RWPE1 (cell line): ENCODE measurements around the gene ERICH6.
"Not testable (repeated sequence)": the region's sequence is repeated elsewhere in the genome, so short reads cannot be mapped to it uniquely, and the experiment has no call there.

ENCODE experiments used
- CTCF ChIA-PET: fragments of 350-600 bp; sonication (Branson Sonifier 250); formaldehyde crosslinking; extraction: SDS; loops from one replicate; lab custom pipeline; 2021; lab: Yijun Ruan, JAX
- POLR2A ChIA-PET: fragments of 400-600 bp; formaldehyde crosslinking; extraction: SDS; loops from one replicate; lab custom pipeline; 2020; ENCODE audit warnings: antibody characterized with exemption; ENCODE audit not compliant: low non-redundant PET; lab: Yijun Ruan, JAX
- DNase-seq: peaks from one replicate; pipeline ENCODE4 v3.0.0; 2012; ENCODE audit warnings: low spot score
- H3K27ac ChIP-seq: fragments of 450-650 bp; 2 replicates; pipeline ENCODE4 v1.5.1; 2017
- CTCF ChIP-seq: fragments of 450-650 bp; conservative IDR thresholded peaks from 2 replicates; pipeline ENCODE4 v1.5.1; 2017; ENCODE audit warnings: low read depth, mild to moderate bottlenecking

ERICH6 gene

GRCh38 chr3:150631515-150632221 is 72.1 kb downstream of the ERICH6 start:
- DNase-seq: no peak
- ChIA-PET POLR2A (no interaction called here), CTCF (interaction anchor here (0.8 kb wide), 1 partner anchor 22 kb away, joined by 3 read pairs; no protein-coding TSS in a partner anchor)
- no peak overlapping the region for H3K27ac ChIP-seq
- TF ChIP-seq CTCF: no peak

- CTCF ChIA-PET: no interaction called here
- DNase-seq: no peak
- no peak for TF ChIP-seq CTCF
- POLR2A ChIA-PET: no interaction called here
- no peak overlapping the region for H3K27ac ChIP-seq
Observed at GRCh38 chr3:150627557-150627956, 76.2 kb downstream of the ERICH6 start.

- ChIA-PET POLR2A (no interaction called here), CTCF (no interaction called here)
Observed at GRCh38 chr3:150626148-150626930, 77.4 kb downstream of the ERICH6 start.

GRCh38 chr3:150623945-150624344 is 79.8 kb downstream of the ERICH6 start:
- ChIA-PET POLR2A (no interaction called here), CTCF (no interaction called here)
- DNase-seq: no peak
- no peak overlapping the region for H3K27ac ChIP-seq
- no peak for TF ChIP-seq CTCF

More at GRCh38 chr3:150626148-150626930, 77.4 kb downstream of the ERICH6 start:
- no peak overlapping the region for H3K27ac ChIP-seq
- no peak for DNase-seq
- no peak for TF ChIP-seq CTCF

- POLR2A ChIA-PET, CTCF ChIA-PET, DNase-seq, H3K27ac ChIP-seq: not testable (repeated sequence)
Observed at GRCh38 chr3:150622955-150623354, 80.8 kb downstream of the ERICH6 start.

GRCh38 chr3:150620002-150620689 is 83.6 kb downstream of the ERICH6 start:
- no peak for DNase-seq
- TF ChIP-seq CTCF: no peak
- H3K27ac ChIP-seq: no peak overlapping the region
- ChIA-PET POLR2A (no interaction called here), CTCF (no interaction called here)
